ENCODE data around the gene TTC3.

TTC3 gene

DNA sequence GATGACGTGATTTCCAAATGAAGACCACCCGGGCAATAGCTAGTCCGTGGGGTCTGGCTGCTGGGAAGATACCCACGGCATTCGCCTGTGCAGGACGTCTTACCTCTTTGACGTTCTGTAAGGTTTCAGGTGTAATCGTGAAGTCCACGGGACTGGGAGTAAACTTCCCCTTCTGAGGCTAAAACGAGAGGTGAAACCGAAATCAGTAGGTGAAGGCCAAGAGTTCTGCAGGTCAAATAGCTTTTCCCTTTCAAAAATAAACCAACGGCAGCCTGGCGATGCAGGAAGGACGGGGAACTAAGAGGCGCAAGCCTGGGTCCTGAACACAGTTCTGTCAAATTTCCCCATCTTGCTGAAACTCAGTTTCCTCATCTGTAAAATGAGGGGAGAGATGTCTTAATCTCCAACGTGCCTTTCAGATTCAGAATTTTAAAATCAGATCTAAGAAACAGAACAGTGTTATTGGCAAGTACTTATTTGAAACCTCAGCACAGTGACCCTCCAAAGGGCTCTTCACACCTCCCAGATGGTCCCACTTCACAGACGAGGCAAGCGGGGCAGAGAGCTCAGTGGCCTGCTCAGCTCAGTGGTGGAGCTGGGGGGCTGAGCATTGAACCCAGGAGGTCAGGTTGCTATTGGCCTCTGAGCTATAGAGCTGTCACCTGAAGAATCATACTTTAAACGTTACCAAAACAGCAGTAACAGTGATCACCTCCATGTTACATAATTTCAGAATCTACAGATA is 159.4 kb downstream of the TTC3 start:
- TF ChIP-seq ZNF274 (IDR thresholded peaks at IDR 0.05; ENCODE audit: low read depth, low read length) = no peak
- H3K4me3 ChIP-seq (ENCODE audit: low read length) = no peak overlapping the region

DNA sequence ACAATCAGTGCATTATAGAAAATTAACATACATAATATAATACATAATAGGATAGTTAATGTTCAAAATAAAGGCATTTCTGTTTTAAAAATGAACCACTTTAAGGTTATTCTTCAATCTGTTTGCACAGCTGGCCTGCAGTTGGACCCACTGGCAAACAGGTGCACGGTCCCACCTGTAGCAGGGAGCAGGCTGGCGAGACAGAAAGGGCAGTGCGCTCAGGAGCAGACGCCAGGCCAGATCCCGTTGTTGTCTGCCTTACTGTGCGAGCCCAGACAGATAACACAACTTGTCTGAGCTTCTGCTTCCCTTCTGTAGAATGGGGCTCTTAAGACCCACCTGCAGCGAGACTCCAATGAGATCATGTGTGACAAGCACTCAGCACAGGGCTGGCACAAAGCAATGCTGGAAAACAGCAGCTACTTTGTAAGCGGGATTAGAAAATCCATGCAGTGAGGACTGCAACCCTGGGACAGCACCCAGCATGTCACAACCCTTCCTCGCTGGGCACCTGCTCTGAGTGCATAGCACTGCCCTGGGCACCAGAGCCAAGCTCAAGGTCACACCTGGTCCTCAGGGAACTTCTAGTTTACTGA is 160.6 kb downstream of the TTC3 start:
- no peak overlapping the region for H3K4me3 ChIP-seq (ENCODE audit: low read length)
- TF ChIP-seq ZNF274 (IDR thresholded peaks at IDR 0.05; ENCODE audit: low read depth, low read length) = no peak

DNA sequence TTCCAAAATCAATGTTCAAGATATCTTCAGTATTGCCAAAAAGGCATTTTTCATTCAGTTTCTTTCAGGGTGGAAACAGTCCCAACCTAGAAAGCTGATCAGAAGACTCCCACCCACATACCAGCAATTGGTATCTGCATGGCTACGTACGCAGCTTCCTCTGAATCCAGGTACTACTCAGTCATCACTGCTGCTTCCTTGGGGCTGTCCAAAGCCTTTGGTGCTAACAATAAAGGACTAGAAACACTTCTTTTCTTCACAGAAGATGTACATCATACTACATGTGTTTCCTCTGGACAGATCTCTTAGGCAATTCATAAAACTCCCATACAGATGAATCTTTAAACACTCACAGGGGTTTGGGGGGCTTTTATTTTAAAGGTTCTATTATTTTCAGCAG is 164.3 kb downstream of the TTC3 start:
- no peak overlapping the region for H3K4me3 ChIP-seq (ENCODE audit: low read length)

DNA sequence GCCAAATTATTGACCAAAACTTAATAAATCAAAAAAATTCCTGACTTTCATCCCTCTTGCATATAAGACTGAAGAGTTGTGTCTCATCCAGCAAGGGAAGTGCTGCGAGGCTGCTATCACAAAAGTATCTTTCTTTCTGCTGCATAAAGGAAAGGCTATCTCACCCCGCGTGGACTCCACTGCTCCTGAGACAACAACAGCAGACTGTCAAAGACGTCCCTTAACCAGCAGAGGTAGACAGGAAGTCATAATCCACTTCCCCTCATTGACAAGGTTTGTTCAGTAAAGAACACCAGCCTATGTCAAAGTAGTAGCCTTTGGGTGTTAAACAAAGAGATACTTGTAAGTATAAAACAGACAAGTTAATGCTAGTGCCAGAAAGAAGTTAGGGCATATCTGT is 164.7 kb downstream of the TTC3 start:
- no peak overlapping the region for H3K4me3 ChIP-seq (ENCODE audit: low read length)
- no peak for TF ChIP-seq ZNF274 (IDR thresholded peaks at IDR 0.05; ENCODE audit: low read depth, low read length)

More for the DNA sequence above, 164.3 kb downstream of the TTC3 start:
- no peak for TF ChIP-seq ZNF274 (IDR thresholded peaks at IDR 0.05; ENCODE audit: low read depth, low read length)

DNA sequence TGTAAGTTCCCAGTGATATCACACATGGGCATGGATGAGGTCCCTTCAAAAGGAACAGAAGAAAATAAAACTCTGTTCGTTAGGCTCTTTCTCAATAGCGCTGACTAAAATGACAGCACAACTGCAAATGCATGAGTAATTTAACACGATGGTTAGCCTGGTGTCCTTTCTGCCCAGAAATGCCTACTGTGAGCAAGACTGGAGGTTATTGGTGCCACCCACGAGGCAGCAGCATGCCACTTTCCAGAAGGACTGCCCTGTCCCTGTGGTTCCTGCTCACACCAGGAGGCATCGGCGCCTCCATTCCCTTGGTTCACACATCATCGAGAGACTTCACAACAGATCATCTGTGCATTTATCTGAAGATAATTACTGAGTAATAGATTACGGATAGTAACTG is 167.9 kb downstream of the TTC3 start:
- no peak for TF ChIP-seq ZNF274 (IDR thresholded peaks at IDR 0.05; ENCODE audit: low read depth, low read length)

DNA sequence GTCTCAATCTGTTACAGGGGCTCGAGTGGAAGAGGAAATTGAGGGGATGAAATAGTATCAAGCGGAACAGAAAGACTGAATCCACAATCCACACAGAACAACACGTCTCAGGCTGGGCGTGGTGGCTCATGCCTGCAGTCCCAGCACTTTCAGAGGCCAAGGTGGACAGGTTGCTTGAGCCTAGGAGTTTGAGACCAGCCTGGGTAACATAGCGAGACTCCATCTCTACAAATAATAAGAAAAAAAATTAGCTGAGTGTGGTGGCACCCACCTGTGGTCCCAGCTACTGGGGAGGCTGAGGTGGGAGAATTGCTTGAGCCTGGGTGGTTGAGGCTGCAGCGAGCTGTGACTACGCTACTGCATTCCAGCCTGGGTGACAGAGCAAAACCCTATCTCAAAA is 168.4 kb downstream of the TTC3 start:
- no peak for TF ChIP-seq ZNF274 (IDR thresholded peaks at IDR 0.05; ENCODE audit: low read depth, low read length)
- H3K4me3 ChIP-seq (ENCODE audit: low read length) = no peak overlapping the region

More for the DNA sequence above, 167.9 kb downstream of the TTC3 start:
- H3K4me3 ChIP-seq (ENCODE audit: low read length) = no peak overlapping the region

DNA sequence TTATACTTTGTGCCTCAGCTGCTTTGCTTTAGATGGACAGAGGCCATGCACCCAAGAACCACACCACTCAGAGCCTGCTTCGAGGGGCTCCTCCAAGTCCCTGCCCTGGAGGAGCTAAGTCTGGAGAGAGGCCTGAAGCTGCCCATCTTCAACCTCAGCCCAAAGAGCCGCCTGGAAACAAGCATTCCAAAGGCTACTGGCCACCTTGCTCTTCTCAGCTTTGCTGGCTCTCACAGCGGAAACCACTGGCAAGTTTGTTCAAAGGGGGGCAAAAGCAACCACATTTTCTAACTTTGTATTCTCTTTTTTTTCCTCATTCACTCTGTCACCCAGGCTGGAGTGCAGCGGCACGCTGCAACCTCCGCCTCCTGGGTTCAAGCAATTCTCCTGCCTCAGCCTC is 170.9 kb downstream of the TTC3 start:
- TF ChIP-seq ZNF274 (IDR thresholded peaks at IDR 0.05; ENCODE audit: low read depth, low read length) = no peak
- no peak overlapping the region for H3K4me3 ChIP-seq (ENCODE audit: low read length)

DNA sequence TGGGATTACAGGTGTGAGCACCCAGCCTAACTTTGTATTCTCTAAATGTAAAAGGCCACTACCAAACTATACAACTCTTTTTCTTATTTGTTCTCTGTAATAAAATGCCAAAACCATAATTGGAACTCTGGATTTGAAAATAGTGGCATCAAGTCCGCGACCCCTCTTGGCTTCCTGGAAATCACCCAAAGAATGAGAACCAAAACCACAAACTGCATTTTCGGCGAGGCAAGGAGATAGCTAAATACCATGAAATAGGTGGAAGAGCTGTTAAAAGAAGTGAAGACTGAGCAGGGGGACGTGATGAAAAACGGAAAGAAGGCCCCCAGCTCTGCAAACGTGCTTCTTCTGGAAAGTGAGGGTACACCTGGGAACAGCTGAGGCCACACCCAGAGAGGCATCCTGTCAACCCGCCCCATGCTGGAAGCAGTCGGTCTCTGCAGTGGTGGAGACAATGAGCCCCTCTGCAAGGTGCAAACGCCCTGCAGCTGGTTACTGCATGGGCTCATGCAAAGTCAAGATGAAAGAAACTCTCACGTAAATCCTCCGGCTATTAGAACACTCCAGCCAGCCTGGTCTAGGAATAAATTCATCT is 171.5 kb downstream of the TTC3 start:
- TF ChIP-seq ZNF274 (IDR thresholded peaks at IDR 0.05; ENCODE audit: low read depth, low read length) = no peak
- H3K4me3 ChIP-seq (ENCODE audit: low read length) = no peak overlapping the region

DNA sequence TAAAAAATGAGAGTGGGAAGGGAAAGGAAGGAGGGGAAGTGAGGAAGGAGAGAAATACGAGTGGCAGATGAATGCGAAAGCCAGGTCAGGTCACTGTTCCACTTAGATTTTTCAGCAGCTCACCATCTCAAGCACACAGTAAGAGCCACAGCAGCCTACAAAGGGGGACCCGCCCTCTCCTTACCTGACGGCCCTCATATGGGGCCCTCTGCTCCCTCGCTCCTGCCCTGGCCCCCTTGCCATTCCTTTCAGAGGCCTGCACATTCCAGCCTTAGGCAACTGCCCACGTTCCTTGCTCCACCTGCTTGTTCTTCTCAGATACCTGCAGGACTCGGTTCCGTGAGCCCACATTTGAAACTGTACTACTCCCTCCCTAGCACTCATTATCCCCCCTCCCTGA is 172.1 kb downstream of the TTC3 start:
- H3K4me3 ChIP-seq (ENCODE audit: low read length) = no peak overlapping the region
- no peak for TF ChIP-seq ZNF274 (IDR thresholded peaks at IDR 0.05; ENCODE audit: low read depth, low read length)

DNA sequence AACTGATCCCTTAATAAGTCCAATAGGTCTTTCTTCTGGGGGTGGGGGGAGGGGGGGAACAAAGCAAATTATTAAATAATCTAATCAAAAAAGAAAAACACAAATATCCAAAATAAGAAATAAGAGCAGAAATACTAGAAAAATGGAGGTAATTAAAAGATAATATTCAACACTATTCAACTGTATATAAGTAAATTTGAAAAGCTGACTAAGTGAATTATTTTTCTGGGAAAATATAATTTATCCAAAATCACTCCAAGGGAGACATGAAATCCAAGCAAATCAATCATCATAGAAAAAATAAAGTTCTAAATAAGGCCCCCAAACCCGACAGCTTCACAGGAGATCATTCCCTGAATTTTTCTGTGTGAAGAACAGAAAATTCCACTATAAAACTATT is 175.2 kb downstream of the TTC3 start:
- H3K4me3 ChIP-seq (ENCODE audit: low read length) = no peak overlapping the region
- TF ChIP-seq ZNF274 (IDR thresholded peaks at IDR 0.05; ENCODE audit: low read depth, low read length) = no peak

DNA sequence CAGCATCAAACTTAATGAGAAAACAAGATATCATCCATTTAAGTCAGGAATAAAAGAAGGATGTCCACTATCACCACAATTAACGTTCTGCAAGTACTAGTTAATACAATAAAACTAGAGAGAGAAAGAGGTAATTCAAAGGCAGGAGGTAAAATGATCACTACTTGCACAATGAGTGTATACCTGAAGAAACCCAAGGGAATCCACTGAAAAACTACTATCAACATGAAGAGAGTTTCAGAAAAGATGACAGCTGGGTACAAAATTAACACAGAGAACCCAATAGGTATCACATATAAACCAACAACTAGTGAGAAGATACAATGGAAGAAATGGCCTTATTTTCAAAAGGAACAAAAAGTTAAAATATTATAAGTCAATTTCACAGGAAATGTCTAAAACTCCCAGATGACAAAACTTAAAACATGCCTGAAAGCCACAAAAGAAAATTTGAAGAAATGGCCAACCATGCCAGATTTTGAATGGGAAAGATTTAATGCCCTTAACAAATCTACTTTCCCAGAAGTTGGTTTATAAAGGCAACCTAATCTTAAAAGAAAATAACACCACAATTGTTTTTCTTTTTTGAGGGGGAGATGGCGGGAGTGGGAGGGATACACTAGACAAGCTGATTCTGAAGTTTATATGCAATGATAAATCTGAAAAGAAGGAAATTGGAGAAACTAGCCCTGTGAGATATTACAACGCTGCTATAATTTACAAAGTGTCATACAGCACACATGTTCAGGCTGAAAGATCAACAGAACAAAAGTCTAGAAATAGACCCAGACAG is 176.3 kb downstream of the TTC3 start:
- TF ChIP-seq ZNF274 (IDR thresholded peaks at IDR 0.05; ENCODE audit: low read depth, low read length) = no peak
- no peak overlapping the region for H3K4me3 ChIP-seq (ENCODE audit: low read length)

DNA sequence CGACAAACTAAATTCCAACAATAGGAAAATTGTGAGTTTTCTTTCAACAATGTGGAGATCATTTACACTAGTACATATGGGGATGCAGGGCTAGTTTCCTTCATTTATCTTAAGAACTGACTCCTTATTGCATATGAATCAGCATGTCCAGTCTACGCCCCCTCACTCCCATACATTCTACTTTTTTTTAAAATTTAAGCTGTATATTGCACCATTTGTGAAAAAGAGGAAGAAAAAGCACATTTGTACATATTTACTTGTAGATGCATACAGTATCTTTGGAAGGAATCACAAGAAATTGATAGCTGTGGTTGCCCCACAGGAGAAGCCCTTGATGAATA is 178.2 kb downstream of the TTC3 start:
- TF ChIP-seq ZNF274 (IDR thresholded peaks at IDR 0.05; ENCODE audit: low read depth, low read length) = no peak
- H3K4me3 ChIP-seq (ENCODE audit: low read length) = no peak overlapping the region
